Fibroblast of lung (primary cell): Measurements from ENCODE around the gene ENTPD3. TPM values are rescaled to one million over a fixed set of nuclear protein-coding genes. Genes with fewer than 3 reads are reported as not detected.

Source experiments
- DNase-seq, 2 donors: peaks; one replicate each; pipeline versions ENCODE4 v3.0.0 to v3.0.0-alpha.2; 2010; ENCODE audit warnings: low read depth in 2 of 2
- H2AFZ ChIP-seq: 2 replicates; pipeline ENCODE4 v1.5.1; 2012; ENCODE audit warnings: low read length, control low read depth, inconsistent platforms
- H3K27ac ChIP-seq: 2 replicates; pipeline ENCODE4 v1.5.1; 2011; ENCODE audit warnings: low read length, control low read depth; ENCODE audit not compliant: insufficient read depth
- H3K27me3 ChIP-seq: 2 replicates; pipeline ENCODE4 v1.5.1; 2011; ENCODE audit warnings: mild to moderate bottlenecking, low read length; ENCODE audit not compliant: control insufficient read depth, insufficient read depth
- H3K36me3 ChIP-seq: 2 replicates; pipeline ENCODE4 v1.5.1; 2011; ENCODE audit warnings: low read length; ENCODE audit not compliant: control insufficient read depth, insufficient read depth
- H3K4me1 ChIP-seq: 2 replicates; pipeline ENCODE4 v1.5.1; 2011; ENCODE audit warnings: low read length; ENCODE audit not compliant: control insufficient read depth, insufficient read depth; ENCODE audit errors: extremely low read depth
- H3K4me2 ChIP-seq: 2 replicates; pipeline ENCODE4 v1.5.1; 2011; ENCODE audit warnings: low read length, control low read depth; ENCODE audit not compliant: insufficient read depth; ENCODE audit errors: extremely low read depth
- H3K4me3 ChIP-seq, 4 experiments: fragments of 200-600 bp in 1 of 4; sonication (generic) in 1 of 4; replicated peaks in 1 of 4; 2 replicates each; pipeline ENCODE4 v1.5.1; 2011 to 2016; ENCODE audit warnings: low read length in 4 of 4, low read depth in 3 of 4, mild to moderate bottlenecking in 3 of 4, control low read depth in 2 of 4, inconsistent platforms in 1 of 4, mixed read lengths in 1 of 4; ENCODE audit not compliant: insufficient read depth in 1 of 4; ENCODE audit errors: control extremely low read depth in 1 of 4
- H3K79me2 ChIP-seq: 2 replicates; pipeline ENCODE4 v1.5.1; 2012; ENCODE audit warnings: mild to moderate bottlenecking, low read length, inconsistent platforms; ENCODE audit not compliant: control insufficient read depth, insufficient read depth
- H3K9ac ChIP-seq: 2 replicates; pipeline ENCODE4 v1.5.1; 2011; ENCODE audit warnings: mild to moderate bottlenecking, low read length, control low read depth; ENCODE audit not compliant: insufficient read depth
- H3K9me3 ChIP-seq: 2 replicates; pipeline ENCODE4 v1.5.1; 2012; ENCODE audit warnings: low read depth, low read length; ENCODE audit not compliant: control insufficient read depth, insufficient read depth
- H4K20me1 ChIP-seq: 2 replicates; pipeline ENCODE4 v1.5.1; 2011; ENCODE audit warnings: low read length; ENCODE audit not compliant: control insufficient read depth, insufficient read depth; ENCODE audit errors: extremely low read depth
- EZH2 ChIP-seq: IDR thresholded peaks from 2 replicates; pipeline ENCODE4 v1.5.1; 2012; ENCODE audit warnings: low read length, control low read depth, mild to moderate bottlenecking; ENCODE audit errors: missing control alignments
- polyA plus RNA-seq, 2 donors: library from polyadenylated mRNA; depleted of rRNA in 1 of 2; stranded (reverse) in 1 of 2; unstranded in 1 of 2; fragments of >200 nt; gene quantifications; 2 replicates each; pipeline ENCODE4 v1.2.1, GENCODE V29; 2011 to 2012; ENCODE audit warnings: missing spikeins in 1 of 2
- total RNA-seq: library from RNA; depleted of rRNA; stranded (reverse); fragments of >200 nt; gene quantifications from 2 replicates; pipeline ENCODE4 v1.2.1, GENCODE V29; 2014
- TF ChIP-seq, protein P1 (sequence below), 2 donors: IDR thresholded peaks in 1 of 2; conservative IDR thresholded peaks in 1 of 2; 1 replicate in 1 of 2; 2 replicates in 1 of 2; pipeline ENCODE4 v1.5.1; 2011 to 2012; ENCODE audit warnings: low read length in 2 of 2, control low read depth in 1 of 2, inconsistent platforms in 1 of 2, low read depth in 1 of 2, mild to moderate bottlenecking in 1 of 2

The ENTPD3 gene
- total and polyA plus RNA-seq, 2 donors (not counting 1 experiment from before 2014, with no cell fraction given), result 0.05 TPM; not detected in 1

DNA sequence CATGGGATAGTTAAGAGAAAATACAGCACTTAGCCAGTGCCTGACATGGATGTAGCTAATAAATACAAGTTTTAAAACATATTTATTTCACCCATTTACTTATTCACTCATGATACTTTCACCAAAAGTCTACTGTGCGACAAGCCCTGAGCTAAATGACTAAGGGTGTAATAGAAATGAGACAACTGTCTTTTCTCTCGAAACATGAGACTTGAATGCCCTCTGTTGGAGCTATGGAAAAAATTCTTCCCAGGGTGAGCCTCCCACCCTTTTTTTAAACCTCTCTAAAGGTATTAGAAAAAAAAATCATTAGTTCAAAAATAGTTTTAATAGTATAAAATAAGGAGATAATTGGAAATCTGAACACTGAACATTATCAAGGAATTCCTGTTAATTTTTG lies 45.8 kb downstream of the ENTPD3 start:
- no peak for TF ChIP-seq EZH2
- TF ChIP-seq, protein P1, sequence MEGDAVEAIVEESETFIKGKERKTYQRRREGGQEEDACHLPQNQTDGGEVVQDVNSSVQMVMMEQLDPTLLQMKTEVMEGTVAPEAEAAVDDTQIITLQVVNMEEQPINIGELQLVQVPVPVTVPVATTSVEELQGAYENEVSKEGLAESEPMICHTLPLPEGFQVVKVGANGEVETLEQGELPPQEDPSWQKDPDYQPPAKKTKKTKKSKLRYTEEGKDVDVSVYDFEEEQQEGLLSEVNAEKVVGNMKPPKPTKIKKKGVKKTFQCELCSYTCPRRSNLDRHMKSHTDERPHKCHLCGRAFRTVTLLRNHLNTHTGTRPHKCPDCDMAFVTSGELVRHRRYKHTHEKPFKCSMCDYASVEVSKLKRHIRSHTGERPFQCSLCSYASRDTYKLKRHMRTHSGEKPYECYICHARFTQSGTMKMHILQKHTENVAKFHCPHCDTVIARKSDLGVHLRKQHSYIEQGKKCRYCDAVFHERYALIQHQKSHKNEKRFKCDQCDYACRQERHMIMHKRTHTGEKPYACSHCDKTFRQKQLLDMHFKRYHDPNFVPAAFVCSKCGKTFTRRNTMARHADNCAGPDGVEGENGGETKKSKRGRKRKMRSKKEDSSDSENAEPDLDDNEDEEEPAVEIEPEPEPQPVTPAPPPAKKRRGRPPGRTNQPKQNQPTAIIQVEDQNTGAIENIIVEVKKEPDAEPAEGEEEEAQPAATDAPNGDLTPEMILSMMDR (conservative IDR thresholded peaks at IDR 0.05 in 1 of 2, IDR thresholded peaks at IDR 0.05 in 1 of 2; ENCODE audit: low read depth in 1 of 2, low read length in 2 of 2), result no peak
- H3K4me1 ChIP-seq, result no peaks in the 10 kb centered on the region
- H3K4me3 ChIP-seq, result no peak overlapping the region
- no peak overlapping the region for H3K4me2 ChIP-seq
- H3K27me3 ChIP-seq, result no peaks in the 10 kb centered on the region
- H3K27ac ChIP-seq, result no peak overlapping the region
- H3K9me3 ChIP-seq, result no peaks in the 10 kb centered on the region
- no peaks in the 10 kb centered on the region for H4K20me1 ChIP-seq
- H2AFZ ChIP-seq, result no peak overlapping the region
- no peaks in the 10 kb centered on the region for H3K79me2 ChIP-seq
- no peaks in the 10 kb centered on the region for H3K36me3 ChIP-seq
- no peak for DNase-seq
- H3K9ac ChIP-seq, result no peak overlapping the region

DNA sequence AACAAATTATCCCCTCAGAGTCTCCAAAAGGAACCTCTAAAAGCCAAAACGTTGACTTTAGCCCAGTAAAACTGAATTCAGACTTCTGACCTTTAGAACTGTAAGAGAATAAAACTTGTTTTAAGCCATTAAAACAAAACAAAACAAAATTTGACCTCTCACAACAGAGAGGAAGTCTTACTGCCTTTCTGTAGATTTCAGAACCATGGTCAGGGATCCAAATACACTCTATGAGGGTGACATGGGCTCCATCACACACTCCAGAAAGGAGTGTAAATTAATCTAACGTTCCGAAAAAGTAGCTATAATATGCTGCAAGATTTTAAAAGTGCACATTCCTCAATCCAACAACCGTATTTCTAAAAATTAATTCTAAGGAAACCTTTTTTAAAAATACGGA lies 50.9 kb downstream of the ENTPD3 start:
- Histone ChIP-seq H3K4me2 (no peak overlapping the region), H3K9me3 (no peaks in the 10 kb centered on the region), H3K36me3 (no peaks in the 10 kb centered on the region), H4K20me1 (no peaks in the 10 kb centered on the region), H3K9ac (no peak overlapping the region), H3K4me3 (no peak overlapping the region), H3K79me2 (no peaks in the 10 kb centered on the region), H3K27me3 (no peaks in the 10 kb centered on the region), H2AFZ (no peak overlapping the region), H3K4me1 (no peaks in the 10 kb centered on the region), H3K27ac (no peak overlapping the region)
- no peak for TF ChIP-seq EZH2
- TF ChIP-seq, protein P1 (conservative IDR thresholded peaks at IDR 0.05 in 1 of 2, IDR thresholded peaks at IDR 0.05 in 1 of 2; ENCODE audit: low read depth in 1 of 2, low read length in 2 of 2), result no peak
- no peak for DNase-seq

DNA sequence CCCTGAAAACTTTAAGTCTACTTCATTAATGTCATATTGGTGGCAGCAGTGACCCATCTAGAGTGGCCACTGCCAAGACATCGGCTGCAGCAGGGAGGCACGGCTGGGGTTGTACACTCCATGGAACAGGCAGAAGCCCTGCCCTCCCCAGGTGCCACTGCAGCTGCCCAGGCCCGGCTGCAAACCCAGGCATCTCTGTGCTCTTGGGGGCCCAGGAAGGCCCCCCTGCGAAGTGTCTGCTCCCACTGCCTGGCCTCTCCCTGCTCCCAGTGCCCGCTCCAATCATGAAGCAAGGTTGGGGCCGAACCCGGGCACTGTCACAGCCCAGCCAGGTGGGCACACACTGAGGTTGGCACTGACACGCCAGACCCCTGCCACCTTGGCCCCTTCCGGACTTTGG lies 58.1 kb downstream of the ENTPD3 start:
- no peak for DNase-seq
- TF ChIP-seq EZH2, result no peak
- TF ChIP-seq, protein P1 (conservative IDR thresholded peaks at IDR 0.05 in 1 of 2, IDR thresholded peaks at IDR 0.05 in 1 of 2; ENCODE audit: low read depth in 1 of 2, low read length in 2 of 2), result no peak
- no peak overlapping the region for H2AFZ ChIP-seq
- no peaks in the 10 kb centered on the region for H3K36me3 ChIP-seq
- H4K20me1 ChIP-seq, result no peaks in the 10 kb centered on the region
- H3K79me2 ChIP-seq, result no peaks in the 10 kb centered on the region
- H3K4me2 ChIP-seq, result no peak overlapping the region
- H3K4me3 ChIP-seq, result no peak overlapping the region
- H3K4me1 ChIP-seq, result no peaks in the 10 kb centered on the region
- no peak overlapping the region for H3K27ac ChIP-seq
- H3K27me3 ChIP-seq, result no peaks in the 10 kb centered on the region
- H3K9ac ChIP-seq, result no peak overlapping the region
- H3K9me3 ChIP-seq, result no peaks in the 10 kb centered on the region
